Immature natural killer cell (primary cell): ENCODE data around the gene TCFL5. TPM values are rescaled to one million over a fixed set of nuclear protein-coding genes. Genes with fewer than 3 reads are reported as not detected.

Source experiments
- DNase-seq, 3 donors: peaks; one replicate each; pipeline ENCODE4 v3.0.0; 2022; ENCODE audit warnings: mixed read lengths in 1 of 3
- H3K27ac Mint-ChIP-seq, 6 donors: one replicate each; pipeline ENCODE4 v1.8.0; 2020; ENCODE audit warnings: mixed read lengths in 6 of 6, mild to moderate bottlenecking in 5 of 6, inconsistent platforms in 4 of 6, moderate library complexity in 3 of 6
- H3K27me3 Mint-ChIP-seq, 3 donors: one replicate each; pipeline ENCODE4 v1.8.0; 2020 to 2021; ENCODE audit warnings: low read depth in 3 of 3, mild to moderate bottlenecking in 3 of 3, mixed read lengths in 3 of 3, moderate library complexity in 3 of 3, inconsistent platforms in 1 of 3
- H3K36me3 Mint-ChIP-seq, 3 donors: one replicate each; pipeline ENCODE4 v1.8.0; 2020; ENCODE audit warnings: mixed read lengths in 3 of 3, inconsistent platforms in 2 of 3, mild to moderate bottlenecking in 2 of 3
- H3K4me1 Mint-ChIP-seq, 2 donors: one replicate each; pipeline ENCODE4 v1.8.0; 2020; ENCODE audit warnings: inconsistent platforms in 2 of 2, mild to moderate bottlenecking in 2 of 2, mixed read lengths in 2 of 2, moderate library complexity in 1 of 2
- H3K4me3 Mint-ChIP-seq, 5 donors: one replicate each; pipeline ENCODE4 v1.8.0; 2020; ENCODE audit warnings: mild to moderate bottlenecking in 5 of 5, mixed read lengths in 5 of 5, inconsistent platforms in 3 of 5, moderate library complexity in 3 of 5
- H3K9me3 Mint-ChIP-seq, 6 donors: one replicate each; pipeline ENCODE4 v1.8.0; 2020; ENCODE audit warnings: mild to moderate bottlenecking in 6 of 6, mixed read lengths in 6 of 6, inconsistent platforms in 4 of 6, moderate library complexity in 3 of 6
- polyA plus RNA-seq, 3 donors: library from polyadenylated mRNA; unstranded; fragments of 300-500 nt; fragmentation: Illumina TruSeq; gene quantifications; one replicate each; pipeline ENCODE4 v1.2.3, GENCODE V29; 2021

Gene TCFL5
- polyA plus RNA-seq, result 1 to 10 TPM in 2 of 3 donors, under 1 TPM in 1; 0.63 to 2.1 (median 1.1) TPM

DNA sequence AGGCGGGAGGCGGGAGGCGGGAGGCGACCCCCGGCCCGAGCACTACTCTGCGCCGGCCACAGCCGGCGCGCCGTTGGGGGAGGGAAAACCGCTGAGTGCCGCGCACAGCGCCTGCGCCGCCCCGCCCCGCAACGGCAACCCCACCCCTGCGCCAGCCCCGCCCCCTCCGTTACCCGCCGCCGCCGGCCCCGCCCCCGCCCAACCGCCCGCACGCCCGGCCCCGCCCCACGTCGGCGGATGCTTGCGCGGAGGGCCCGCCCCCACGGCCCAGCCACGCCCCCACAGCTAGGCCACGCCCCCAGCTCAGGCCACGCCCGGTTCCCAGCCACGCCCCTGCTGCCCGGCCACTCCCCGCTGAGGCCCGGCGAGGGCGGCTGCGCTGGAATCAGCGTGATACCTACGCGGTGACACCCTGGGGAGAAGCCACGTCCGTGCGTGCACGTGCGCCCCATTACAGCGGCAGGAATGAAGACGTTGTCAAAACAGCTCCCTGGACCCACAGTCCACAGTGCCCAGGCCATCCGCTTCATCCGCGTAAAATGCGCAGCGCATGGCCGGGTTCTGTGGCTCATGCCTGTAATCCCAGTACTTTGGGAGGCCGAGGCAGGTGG lies at the start of gene TCFL5:
Gene TCFL5, minus strand, starts transcription at position 97 of the 611 bp plus-strand sequence. CDS start 152 bp downstream, outside the sequence.
- DNase-seq, result peak; percentile 92 to 93 (median 93)
- peaks cover 9 to 26% (median 13%) of the 10 kb centered on the region in 3 donors for H3K27me3 Mint-ChIP-seq
- H3K36me3 Mint-ChIP-seq, result peaks cover 9 to 11% (median 10%) of the 10 kb centered on the region in 3 donors
- peak within 1 kb of the TSS; percentile 62 to 89 (median 74) for H3K27ac Mint-ChIP-seq
- H3K4me1 Mint-ChIP-seq, result peaks cover 15 to 22% of the 10 kb centered on the region in 2 donors
- H3K9me3 Mint-ChIP-seq, result no peaks in the 10 kb centered on the region
- peak within 1 kb of the TSS; percentile 54 to 74 (median 70) for H3K4me3 Mint-ChIP-seq

DNA sequence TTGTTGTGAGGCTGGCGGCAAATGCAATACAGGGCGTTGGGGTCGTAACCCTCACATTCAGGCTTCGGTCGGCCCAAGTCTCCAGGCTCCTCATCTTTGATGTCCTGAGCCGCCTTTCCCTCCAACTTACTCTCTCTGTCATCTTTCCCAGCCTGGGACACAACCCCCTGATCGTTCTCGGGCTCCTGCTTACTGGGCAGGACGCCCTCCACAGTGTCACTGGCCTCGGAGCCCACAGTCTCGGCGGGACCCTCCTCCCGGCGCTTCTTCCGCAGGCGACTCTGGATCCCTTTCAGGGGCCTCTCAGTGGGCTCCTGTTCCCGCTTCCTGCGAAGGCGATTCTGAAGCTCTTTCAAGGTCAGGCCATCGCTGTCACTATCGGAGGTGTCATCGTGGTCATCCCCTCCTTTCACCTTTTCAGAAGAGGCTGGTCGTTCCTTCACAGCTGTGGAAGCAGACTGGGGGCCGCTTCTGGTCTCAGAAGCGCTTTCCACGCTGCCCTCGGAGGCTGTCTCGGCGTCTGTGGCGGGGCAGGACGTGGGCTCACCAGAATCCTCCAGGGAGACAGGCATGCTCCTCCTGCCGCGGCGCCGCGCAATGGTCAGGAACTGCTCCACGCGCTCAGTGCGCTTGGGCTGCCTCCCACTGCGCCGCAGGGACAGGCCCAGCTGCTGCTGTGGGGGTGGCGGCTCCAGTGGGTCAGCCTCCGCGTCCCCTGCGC lies 49.3 kb upstream of the TCFL5 start:
- H3K4me1 Mint-ChIP-seq, result peaks cover 50 to 76% of the 10 kb centered on the region in 2 donors
- H3K4me3 Mint-ChIP-seq, result no peak overlapping the region
- peaks cover 14 to 46% (median 26%) of the 10 kb centered on the region in 3 donors for H3K36me3 Mint-ChIP-seq
- peak overlapping the region in 1 of 6 donors; percentile 71 for H3K27ac Mint-ChIP-seq
- no peaks in the 10 kb centered on the region for H3K9me3 Mint-ChIP-seq
- peaks cover 2 to 3% (median 2%) of the 10 kb centered on the region in 3 donors for H3K27me3 Mint-ChIP-seq
- DNase-seq, result no peak

DNA sequence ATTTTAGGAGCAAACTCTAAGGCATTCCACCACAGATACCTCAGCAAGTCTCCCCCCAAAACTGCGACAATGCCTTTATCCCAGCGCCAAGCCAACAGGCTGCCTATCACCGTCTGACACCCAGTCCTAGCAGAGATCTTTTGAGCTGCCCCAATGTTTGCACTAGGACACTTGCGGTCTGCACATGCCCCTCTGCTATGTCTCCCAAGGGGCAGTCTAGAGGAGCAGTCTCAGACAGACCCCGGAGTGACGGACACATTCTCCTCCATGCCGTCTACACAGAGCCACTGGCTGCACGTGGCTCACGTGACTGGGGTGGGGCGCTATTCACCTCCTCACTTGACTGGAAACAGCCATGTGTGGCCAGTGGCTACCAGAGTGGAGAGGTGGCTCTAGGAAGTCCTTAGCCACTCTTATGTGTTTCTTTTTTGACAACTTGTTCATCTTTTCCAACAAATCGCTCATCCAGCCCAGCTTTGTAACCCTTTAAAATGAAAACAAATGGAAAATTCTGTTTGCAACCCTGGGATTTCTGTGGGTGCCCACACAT lies 48.7 kb upstream of the TCFL5 start:
- Mint-ChIP-seq H3K9me3 (no peaks in the 10 kb centered on the region), H3K4me3 (no peak overlapping the region), H3K36me3 (peaks cover 16 to 51% (median 30%) of the 10 kb centered on the region in 3 donors), H3K27me3 (peaks cover 2 to 3% (median 2%) of the 10 kb centered on the region in 3 donors), H3K27ac (peak overlapping the region in 3 of 6 donors; percentile 32 to 71 (median 34)), H3K4me1 (peaks cover 44 to 70% of the 10 kb centered on the region in 2 donors)
- no peak for DNase-seq

DNA sequence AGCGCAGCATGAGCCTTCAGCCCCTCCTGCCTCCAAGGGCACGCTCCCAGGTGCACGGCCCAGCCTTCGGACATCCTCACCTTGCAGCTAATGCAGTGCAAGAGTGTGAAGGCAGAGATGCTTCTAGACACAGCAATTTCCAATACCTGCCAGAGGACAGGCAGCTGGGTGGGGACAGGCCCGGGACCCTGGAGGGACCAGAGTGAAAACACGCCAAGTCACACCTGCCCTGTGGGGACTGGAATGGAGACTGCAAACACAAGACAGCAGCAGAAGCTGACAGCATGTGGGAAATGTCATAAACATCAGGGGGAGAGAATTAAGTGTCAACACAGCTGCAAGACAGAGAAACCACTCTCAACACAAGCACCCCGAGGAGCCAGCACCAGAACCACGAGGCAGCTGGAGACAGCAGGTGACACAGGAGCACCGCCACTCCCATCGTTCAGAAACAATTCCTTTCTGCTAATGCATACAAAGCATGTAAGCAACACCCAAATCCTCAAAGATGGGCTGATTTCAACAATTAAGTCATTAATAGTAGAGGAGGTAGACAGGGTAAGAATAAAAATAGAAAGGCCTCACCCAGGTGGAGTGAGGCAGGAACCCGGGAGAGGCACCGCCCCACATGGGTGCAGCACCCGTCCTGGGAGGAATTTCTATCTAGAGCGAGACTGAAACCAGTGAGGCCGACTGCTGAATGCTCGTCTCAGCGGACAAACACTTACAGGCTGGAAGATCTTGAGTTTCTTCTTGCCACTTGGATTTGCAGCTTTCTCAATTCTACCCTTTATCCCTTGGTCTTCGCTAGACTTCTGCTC lies 47.6 kb upstream of the TCFL5 start:
- H3K27me3 Mint-ChIP-seq, result peaks cover 2 to 3% (median 2%) of the 10 kb centered on the region in 3 donors
- peaks cover 24 to 59% (median 38%) of the 10 kb centered on the region in 3 donors for H3K36me3 Mint-ChIP-seq
- DNase-seq, result no peak
- no peaks in the 10 kb centered on the region for H3K9me3 Mint-ChIP-seq
- peaks cover 35 to 60% of the 10 kb centered on the region in 2 donors for H3K4me1 Mint-ChIP-seq
- H3K27ac Mint-ChIP-seq, result peak overlapping the region in 3 of 6 donors; percentile 43 to 81 (median 71)
- H3K4me3 Mint-ChIP-seq, result no peak overlapping the region

DNA sequence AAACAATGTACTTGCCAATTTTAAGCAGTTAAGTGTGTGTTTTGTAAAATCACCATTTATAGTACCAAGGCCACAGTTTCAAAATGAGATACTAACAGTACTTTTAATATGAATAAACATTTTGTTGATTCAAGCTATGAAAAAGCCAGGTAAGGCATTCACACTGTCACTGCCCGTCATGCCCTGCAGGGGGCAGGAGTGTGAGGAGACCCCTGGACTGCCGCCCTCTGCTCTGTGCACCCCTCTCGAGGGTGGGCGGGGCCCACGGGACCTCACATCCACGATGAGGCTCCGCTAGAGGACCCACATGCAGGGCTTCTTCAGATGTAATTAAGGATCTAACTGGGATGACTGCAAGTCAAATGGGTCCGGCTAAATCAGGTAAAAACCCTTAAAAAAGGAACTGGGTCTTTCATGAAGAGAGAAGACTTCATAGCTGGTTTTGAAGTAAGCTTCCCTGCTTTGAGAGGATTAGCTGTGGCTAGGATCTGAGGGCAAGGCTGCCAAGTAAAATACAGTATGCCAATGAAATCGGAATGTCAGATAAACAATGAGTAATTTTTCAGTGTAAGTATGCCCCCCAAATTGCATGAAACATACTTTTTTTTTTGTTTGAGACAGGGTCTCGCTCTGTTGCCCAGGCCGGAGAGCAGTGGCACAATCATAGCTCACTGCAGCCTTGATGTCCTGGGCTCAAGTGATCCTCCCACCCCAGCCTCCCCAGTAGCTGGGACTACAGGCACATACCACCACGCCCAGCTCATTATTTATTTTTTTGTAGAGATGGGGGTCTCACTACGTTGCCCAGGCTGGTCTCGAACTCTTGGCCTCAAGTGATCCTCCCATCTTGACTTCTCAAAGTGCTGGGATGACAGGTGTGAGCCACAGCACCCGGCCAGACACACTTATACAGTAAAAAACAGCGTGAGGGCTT lies 46.0 kb upstream of the TCFL5 start:
- Mint-ChIP-seq H3K4me3 (no peak overlapping the region), H3K9me3 (no peaks in the 10 kb centered on the region)
- DNase-seq, result no peak

DNA sequence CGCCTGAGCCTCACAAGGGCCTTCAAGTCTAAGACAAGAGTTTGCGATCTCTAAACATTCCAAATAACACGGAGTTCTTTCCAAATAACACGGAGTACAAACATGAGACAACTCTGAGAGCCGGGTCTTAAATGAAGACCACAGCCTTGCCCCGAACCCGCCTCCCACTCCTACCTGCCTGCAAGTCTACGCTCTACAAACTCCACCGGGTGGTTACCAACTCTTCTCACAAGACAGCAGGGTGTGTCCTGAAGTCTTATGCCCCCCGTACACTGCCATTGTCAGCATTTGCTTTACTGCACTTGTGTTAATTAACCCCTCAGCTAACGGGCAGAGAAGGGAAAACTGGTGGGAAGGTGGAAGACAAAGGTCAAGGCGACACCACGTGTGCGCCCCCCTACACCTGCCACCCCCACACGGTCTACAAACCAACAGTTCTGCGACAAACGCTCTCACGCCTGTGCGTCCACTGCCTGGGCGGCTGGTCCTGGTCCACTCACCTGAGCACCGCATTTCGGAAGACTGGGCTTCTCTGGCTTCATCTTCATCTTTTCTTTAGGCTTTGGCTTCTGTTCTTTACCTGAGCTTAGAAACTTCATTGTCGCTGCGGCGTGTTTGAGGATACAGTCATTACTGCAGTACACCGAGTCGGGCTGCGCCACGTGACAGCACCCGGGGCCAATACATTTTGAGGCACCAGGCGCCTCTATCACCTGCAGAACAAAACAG lies 45.2 kb upstream of the TCFL5 start:
- Mint-ChIP-seq H3K27ac (no peak overlapping the region), H3K4me1 (peaks cover 22 to 47% of the 10 kb centered on the region in 2 donors), H3K36me3 (peaks cover 26 to 69% (median 43%) of the 10 kb centered on the region in 3 donors), H3K4me3 (no peak overlapping the region), H3K27me3 (peaks cover 2 to 3% (median 2%) of the 10 kb centered on the region in 3 donors), H3K9me3 (no peaks in the 10 kb centered on the region)
- DNase-seq, result no peak

More for the DNA sequence above, 46.0 kb upstream of the TCFL5 start:
- peaks cover 26 to 65% (median 41%) of the 10 kb centered on the region in 3 donors for H3K36me3 Mint-ChIP-seq
- H3K27me3 Mint-ChIP-seq, result peaks cover 2 to 3% (median 2%) of the 10 kb centered on the region in 3 donors
- H3K27ac Mint-ChIP-seq, result peak overlapping the region in 4 of 6 donors; percentile 18 to 49 (median 42)
- H3K4me1 Mint-ChIP-seq, result peaks cover 25 to 51% of the 10 kb centered on the region in 2 donors

DNA sequence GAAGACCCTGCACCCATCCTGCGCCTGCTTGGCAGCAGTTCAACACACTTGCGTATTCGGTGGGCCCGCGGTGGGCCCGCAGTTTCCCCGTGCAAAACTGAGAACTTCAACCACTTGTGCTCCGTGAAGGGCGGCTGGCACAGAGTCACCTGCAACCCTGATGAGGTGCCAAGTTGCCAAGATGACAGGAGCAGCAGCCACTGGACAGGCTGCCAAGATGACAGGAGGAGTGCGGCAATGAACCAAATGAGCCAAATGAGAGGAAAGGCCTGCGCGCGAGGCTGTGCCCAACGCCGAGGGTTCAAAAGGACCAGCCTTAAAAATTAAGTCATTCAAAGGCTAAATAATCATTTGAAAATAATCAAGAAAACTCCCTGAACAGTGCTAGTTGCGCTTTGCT lies 44.6 kb upstream of the TCFL5 start:
- H3K4me1 Mint-ChIP-seq, result peaks cover 20 to 42% of the 10 kb centered on the region in 2 donors
- peaks cover 26 to 64% (median 39%) of the 10 kb centered on the region in 3 donors for H3K36me3 Mint-ChIP-seq
- no peak overlapping the region for H3K4me3 Mint-ChIP-seq
- H3K9me3 Mint-ChIP-seq, result no peaks in the 10 kb centered on the region
- no peak overlapping the region for H3K27ac Mint-ChIP-seq
- peaks cover under 1 to 3% (median 2%) of the 10 kb centered on the region in 3 donors for H3K27me3 Mint-ChIP-seq
- DNase-seq, result no peak

DNA sequence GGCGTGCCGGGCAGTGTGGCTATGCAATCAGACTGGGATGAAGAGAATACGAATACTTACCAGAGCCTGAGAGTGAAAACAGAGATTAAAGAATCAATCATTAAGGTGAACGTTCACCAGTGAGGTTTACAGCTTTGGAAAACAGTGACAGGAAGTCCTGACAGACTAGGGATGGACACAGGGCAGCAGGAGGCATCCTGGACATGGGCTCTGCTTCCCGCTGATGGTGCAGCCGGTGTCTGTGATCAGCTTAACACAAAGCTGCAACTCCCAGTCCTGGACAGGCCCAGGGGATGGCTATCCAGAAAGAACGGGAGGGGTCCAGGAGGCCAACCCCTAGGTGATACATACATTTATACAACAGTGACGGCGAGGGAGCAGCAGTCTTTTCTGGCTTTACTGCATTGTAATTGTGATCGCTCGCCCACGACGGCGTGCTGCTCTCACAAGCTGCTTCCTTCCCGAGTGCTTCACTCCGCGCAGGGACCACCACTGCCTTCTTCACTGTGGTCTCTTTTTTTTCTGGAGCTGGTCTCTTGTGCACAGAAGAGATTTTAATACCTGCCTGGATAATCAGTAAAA lies 44.0 kb upstream of the TCFL5 start:
- peak overlapping the region in 2 of 6 donors; percentile 25 to 45 for H3K27ac Mint-ChIP-seq

DNA sequence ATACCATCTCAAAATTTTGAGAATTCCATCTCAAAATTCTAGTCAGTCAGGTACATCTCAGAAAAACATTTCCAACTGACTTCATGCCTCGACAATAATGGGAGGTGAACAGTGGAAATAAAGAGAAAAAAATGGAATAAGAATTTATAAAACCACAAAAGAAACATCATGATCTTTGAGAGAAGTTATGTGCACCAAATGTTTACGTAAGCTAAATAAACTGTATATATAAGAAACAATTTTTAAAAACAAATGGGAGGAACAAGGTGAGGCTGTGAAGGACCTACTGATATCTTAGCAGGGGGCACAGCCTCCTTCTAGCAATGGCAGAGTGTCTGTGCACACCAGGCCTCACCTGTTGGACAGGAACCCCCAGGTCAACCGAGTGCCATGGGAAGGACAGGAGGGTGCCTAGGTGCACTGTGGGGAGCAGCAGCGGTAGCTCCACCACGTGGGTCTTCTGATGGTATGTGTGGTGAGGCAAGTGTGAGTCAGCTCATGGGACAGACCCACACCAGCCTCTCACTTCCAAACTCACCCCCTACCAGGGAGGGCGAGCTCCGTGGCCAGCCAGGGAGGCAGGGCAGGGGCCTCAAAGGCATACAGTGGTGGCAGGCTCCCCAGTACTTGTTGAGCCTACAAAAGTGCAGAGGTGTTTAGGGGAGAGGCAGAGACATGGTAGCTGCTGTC lies 41.4 kb upstream of the TCFL5 start:
- Mint-ChIP-seq H3K27ac (no peak overlapping the region), H3K36me3 (peaks cover 12 to 45% (median 26%) of the 10 kb centered on the region in 3 donors), H3K9me3 (no peaks in the 10 kb centered on the region), H3K4me1 (peaks cover 29 to 44% of the 10 kb centered on the region in 2 donors), H3K27me3 (peaks cover 3 to 7% (median 5%) of the 10 kb centered on the region in 3 donors), H3K4me3 (no peak overlapping the region)
- DNase-seq, result no peak

More for the DNA sequence above, 44.0 kb upstream of the TCFL5 start:
- Mint-ChIP-seq H3K4me1 (peaks cover 20 to 42% of the 10 kb centered on the region in 2 donors), H3K36me3 (peaks cover 23 to 60% (median 39%) of the 10 kb centered on the region in 3 donors), H3K9me3 (no peaks in the 10 kb centered on the region), H3K27me3 (peaks cover 2 to 3% (median 3%) of the 10 kb centered on the region in 3 donors), H3K4me3 (no peak overlapping the region)
- no peak for DNase-seq

DNA sequence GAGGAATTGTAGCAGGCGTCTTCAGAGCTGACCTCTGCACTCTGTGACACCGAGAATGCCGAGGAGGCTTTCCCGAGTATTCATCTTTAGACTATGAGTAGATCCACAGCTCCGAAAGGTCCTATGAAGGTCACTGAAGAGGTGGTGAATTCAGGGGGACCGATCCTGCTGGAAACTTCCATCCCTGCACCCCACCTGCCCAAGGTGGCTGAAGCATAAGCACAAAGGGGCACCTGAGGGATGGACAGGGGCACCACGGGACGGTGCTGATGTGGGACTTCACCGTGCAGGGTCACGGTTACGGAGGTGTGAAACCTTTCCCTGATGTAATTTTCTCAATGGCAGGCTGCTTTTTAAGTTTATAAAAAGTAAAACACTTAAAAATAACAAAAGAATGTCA lies 40.3 kb upstream of the TCFL5 start:
- DNase-seq, result no peak
- no peak overlapping the region for H3K4me3 Mint-ChIP-seq
- H3K36me3 Mint-ChIP-seq, result peaks cover 12 to 37% (median 26%) of the 10 kb centered on the region in 3 donors
- H3K4me1 Mint-ChIP-seq, result peaks cover 27 to 39% of the 10 kb centered on the region in 2 donors
- no peaks in the 10 kb centered on the region for H3K9me3 Mint-ChIP-seq
- H3K27me3 Mint-ChIP-seq, result peaks cover 3 to 7% (median 5%) of the 10 kb centered on the region in 3 donors
- H3K27ac Mint-ChIP-seq, result peak overlapping the region in 2 of 6 donors; percentile 8 to 63
